Lower leg skin (tissue), 3 donors: ENCODE data around the gene NDUFB7.

ENCODE experiments used
- POLR2A ChIP-seq, 2 donors: fragments of 450-650 bp; IDR thresholded peaks; one replicate each; pipeline ENCODE4 v1.6.1; 2016 to 2017; ENCODE audit warnings: antibody characterized with exemption in 2 of 2, mild to moderate bottlenecking in 1 of 2, moderate library complexity in 1 of 2
- TF ChIP-seq, protein P1 (sequence below), 3 donors: fragments of 450-650 bp; IDR thresholded peaks; one replicate each; pipeline ENCODE4 v1.5.1; 2016; ENCODE audit warnings: antibody characterized with exemption in 3 of 3, mild to moderate bottlenecking in 3 of 3, moderate library complexity in 2 of 3

DNA sequence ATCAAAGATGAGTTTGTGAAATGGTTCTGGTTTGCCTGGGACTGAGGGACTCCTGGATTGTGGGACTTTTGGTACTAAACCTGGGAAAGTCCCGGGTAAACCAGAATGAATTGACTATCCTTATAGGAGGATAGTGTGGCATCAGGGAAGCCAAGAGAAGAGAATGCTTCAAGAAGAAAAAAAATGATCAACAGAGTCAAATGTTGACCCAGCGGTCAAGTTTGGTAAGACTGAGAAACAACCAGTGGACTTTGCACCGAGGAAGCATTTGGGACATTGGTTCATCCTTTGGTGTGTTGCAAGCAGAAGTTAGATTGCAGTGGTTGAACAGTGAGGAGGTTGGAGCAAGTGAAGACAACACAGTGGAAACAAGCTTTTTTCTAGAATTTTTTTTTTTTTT, 44.5 kb upstream of the NDUFB7 start:
- TF ChIP-seq, protein P1, sequence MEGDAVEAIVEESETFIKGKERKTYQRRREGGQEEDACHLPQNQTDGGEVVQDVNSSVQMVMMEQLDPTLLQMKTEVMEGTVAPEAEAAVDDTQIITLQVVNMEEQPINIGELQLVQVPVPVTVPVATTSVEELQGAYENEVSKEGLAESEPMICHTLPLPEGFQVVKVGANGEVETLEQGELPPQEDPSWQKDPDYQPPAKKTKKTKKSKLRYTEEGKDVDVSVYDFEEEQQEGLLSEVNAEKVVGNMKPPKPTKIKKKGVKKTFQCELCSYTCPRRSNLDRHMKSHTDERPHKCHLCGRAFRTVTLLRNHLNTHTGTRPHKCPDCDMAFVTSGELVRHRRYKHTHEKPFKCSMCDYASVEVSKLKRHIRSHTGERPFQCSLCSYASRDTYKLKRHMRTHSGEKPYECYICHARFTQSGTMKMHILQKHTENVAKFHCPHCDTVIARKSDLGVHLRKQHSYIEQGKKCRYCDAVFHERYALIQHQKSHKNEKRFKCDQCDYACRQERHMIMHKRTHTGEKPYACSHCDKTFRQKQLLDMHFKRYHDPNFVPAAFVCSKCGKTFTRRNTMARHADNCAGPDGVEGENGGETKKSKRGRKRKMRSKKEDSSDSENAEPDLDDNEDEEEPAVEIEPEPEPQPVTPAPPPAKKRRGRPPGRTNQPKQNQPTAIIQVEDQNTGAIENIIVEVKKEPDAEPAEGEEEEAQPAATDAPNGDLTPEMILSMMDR (IDR thresholded peaks at IDR 0.05), result no peak
- TF ChIP-seq POLR2A (IDR thresholded peaks at IDR 0.05), result no peak
